ENCODE results near the gene CNTNAP2. TPM values are rescaled to one million over a fixed set of nuclear protein-coding genes. Genes with fewer than 3 reads are reported as not detected.

The CNTNAP2 gene
- total RNA-seq, 1 donor from 2014 or later, result 0.27 TPM

- Mint-ChIP-seq H3K4me3 (ENCODE audit: unreplicated experiment) (no peak overlapping the region), H3K27me3 (ENCODE audit: low read depth) (no peaks in the 10 kb centered on the region), H3K36me3 (ENCODE audit: low read depth) (no peaks in the 10 kb centered on the region), H3K9me3 (ENCODE audit: low read depth) (no peaks in the 10 kb centered on the region), H3K4me1 (ENCODE audit: low read depth) (no peaks in the 10 kb centered on the region), H3K27ac (ENCODE audit: unreplicated experiment) (no peak overlapping the region)
- no peak for DNase-seq (ENCODE audit: low spot score)
- no peak for TF ChIP-seq CTCF (IDR thresholded peaks at IDR 0.05)
Observed at GRCh38 chr7:146479040-146479439, 362.4 kb downstream of the CNTNAP2 start.

DNA sequence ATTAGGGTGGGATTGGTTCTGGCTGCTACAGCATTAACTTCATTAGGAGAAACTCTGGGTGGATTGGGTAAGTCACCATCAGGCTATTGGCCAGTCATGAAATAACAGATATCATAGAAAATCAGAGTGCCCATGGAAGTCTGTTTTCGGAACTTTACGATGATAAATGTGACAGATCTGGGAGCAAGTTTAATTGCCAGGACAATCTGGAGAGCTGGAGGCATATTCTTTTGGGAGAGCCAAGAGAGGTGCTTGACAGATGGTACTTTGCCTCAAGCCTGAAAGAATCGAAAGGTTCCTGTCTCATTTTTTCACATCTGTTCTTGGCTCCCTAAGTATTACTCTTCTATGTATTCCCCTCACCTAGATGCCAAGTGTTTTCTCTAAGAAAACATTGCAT is 369.9 kb downstream of the CNTNAP2 start:
- H3K4me1 Mint-ChIP-seq (ENCODE audit: low read depth), result no peaks in the 10 kb centered on the region
- H3K4me3 Mint-ChIP-seq (ENCODE audit: unreplicated experiment), result no peak overlapping the region
- no peak for DNase-seq (ENCODE audit: low spot score)
- no peaks in the 10 kb centered on the region for H3K36me3 Mint-ChIP-seq (ENCODE audit: low read depth)
- no peak overlapping the region for H3K27ac Mint-ChIP-seq (ENCODE audit: unreplicated experiment)
- no peak for TF ChIP-seq CTCF (IDR thresholded peaks at IDR 0.05)
- no peaks in the 10 kb centered on the region for H3K27me3 Mint-ChIP-seq (ENCODE audit: low read depth)
- no peaks in the 10 kb centered on the region for H3K9me3 Mint-ChIP-seq (ENCODE audit: low read depth)

DNA sequence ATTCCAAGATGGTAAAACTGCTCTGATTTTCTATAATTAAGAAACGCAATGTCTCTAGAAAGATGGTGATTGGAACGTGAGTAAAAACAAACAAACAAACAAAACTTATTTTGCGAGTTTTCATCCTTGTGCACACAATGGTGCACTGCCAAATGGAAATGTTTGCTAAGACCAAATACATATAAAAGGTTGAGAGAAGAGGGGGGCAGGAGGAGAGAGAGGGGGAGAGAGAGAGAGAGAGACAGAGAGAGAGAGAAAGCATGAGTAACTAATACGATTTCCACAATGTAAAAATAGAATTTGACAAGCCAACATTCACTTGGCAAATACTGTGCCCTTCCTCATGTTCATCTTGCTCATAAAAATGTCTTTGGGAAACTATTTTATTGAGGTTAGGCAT is 375.4 kb downstream of the CNTNAP2 start:
- Mint-ChIP-seq H3K4me3 (ENCODE audit: unreplicated experiment) (no peak overlapping the region), H3K27ac (ENCODE audit: unreplicated experiment) (no peak overlapping the region), H3K4me1 (ENCODE audit: low read depth) (no peaks in the 10 kb centered on the region), H3K27me3 (ENCODE audit: low read depth) (no peaks in the 10 kb centered on the region), H3K36me3 (ENCODE audit: low read depth) (no peaks in the 10 kb centered on the region), H3K9me3 (ENCODE audit: low read depth) (peaks cover 26% of the 10 kb centered on the region)
- TF ChIP-seq CTCF (IDR thresholded peaks at IDR 0.05), result no peak
- no peak for DNase-seq (ENCODE audit: low spot score)

DNA sequence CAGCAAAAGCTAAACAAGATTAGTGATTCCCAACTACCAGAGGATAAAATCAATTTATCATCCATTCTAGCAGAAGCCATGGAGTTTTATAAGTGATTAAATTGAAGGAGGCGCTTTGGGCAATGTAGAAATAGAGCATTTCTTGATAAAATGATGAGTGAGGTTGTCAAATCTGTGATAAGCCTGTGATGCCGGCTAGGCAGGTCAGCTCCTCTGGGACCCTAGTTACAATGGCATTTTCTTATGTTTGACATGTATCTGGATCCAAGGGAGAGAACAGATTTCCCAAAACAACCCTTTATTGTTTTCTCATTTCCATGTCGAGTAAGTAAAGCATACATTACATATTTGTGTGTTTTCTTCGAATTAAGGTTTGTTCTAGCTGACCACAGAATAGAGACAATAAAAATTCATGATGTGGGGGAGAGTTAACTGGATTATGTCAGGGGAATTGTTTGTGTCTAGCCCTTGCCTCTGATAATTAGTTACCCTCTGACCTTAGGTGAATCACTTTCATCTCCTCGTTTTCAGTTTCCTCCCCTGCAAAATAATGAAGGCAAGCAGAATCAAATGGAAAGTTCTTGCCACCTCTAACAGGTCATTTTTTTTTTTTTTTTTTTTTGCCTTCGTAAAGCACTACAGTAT is 378.5 kb downstream of the CNTNAP2 start:
- TF ChIP-seq CTCF (IDR thresholded peaks at IDR 0.05), result no peak
- Mint-ChIP-seq H3K4me3 (ENCODE audit: unreplicated experiment) (no peak overlapping the region), H3K9me3 (ENCODE audit: low read depth) (peaks cover 33% of the 10 kb centered on the region), H3K27me3 (ENCODE audit: low read depth) (no peaks in the 10 kb centered on the region), H3K4me1 (ENCODE audit: low read depth) (no peaks in the 10 kb centered on the region), H3K27ac (ENCODE audit: unreplicated experiment) (no peak overlapping the region), H3K36me3 (ENCODE audit: low read depth) (no peaks in the 10 kb centered on the region)
- no peak for DNase-seq (ENCODE audit: low spot score)

GRCh38 chr7:146496657-146497056 is 380.1 kb downstream of the CNTNAP2 start:
- TF ChIP-seq CTCF (IDR thresholded peaks at IDR 0.05), result no peak
- no peak overlapping the region for H3K4me3 Mint-ChIP-seq (ENCODE audit: unreplicated experiment)
- no peaks in the 10 kb centered on the region for H3K4me1 Mint-ChIP-seq (ENCODE audit: low read depth)

More at GRCh38 chr7:146496657-146497056, 380.1 kb downstream of the CNTNAP2 start:
- Mint-ChIP-seq H3K27me3 (ENCODE audit: low read depth) (no peaks in the 10 kb centered on the region), H3K9me3 (ENCODE audit: low read depth) (peaks cover 45% of the 10 kb centered on the region), H3K27ac (ENCODE audit: unreplicated experiment) (no peak overlapping the region), H3K36me3 (ENCODE audit: low read depth) (no peaks in the 10 kb centered on the region)
- no peak for DNase-seq (ENCODE audit: low spot score)
